Measurements from ENCODE around the gene PHOSPHO2. TPM values are rescaled to one million over a fixed set of nuclear protein-coding genes. Genes with fewer than 3 reads are reported as not detected.

The PHOSPHO2 gene
- total and polyA plus RNA-seq, 10 of the 15 experiments (the other 5 are each of a cell fraction or from before 2014, with no cell fraction given), result 2.7 to 7.6 (median 4.2) TPM

DNA sequence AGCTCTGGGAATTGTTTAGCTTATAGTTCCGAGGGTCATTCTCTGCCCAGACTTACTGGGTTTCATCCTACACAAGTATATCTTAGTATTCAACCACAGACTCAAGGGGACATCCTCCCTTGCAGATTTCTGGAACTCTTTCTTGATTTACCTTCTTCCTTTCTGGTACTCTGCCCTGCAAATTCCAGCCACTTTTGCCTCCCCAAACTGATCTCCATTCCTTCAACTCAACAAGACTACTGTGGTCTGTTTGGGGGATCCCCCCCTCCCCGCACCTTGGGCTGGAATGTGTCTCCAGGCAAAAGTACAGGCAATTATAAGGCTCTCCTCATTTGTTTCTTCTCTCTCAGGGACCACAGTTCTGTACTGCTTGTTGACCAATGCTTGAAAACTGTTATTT, 13.4 kb downstream of the PHOSPHO2 start (continued):
- TF ChIP-seq CEBPB (IDR thresholded peaks at IDR 0.05; ENCODE audit: borderline replicate concordance in 1 of 2, low read depth in 2 of 2, low read length in 2 of 2) (no peak), NKRF (conservative IDR thresholded peaks at IDR 0.05) (no peak), FOXM1 (IDR thresholded peaks at IDR 0.05; ENCODE audit: low read depth, low read length) (no peak)

DNA sequence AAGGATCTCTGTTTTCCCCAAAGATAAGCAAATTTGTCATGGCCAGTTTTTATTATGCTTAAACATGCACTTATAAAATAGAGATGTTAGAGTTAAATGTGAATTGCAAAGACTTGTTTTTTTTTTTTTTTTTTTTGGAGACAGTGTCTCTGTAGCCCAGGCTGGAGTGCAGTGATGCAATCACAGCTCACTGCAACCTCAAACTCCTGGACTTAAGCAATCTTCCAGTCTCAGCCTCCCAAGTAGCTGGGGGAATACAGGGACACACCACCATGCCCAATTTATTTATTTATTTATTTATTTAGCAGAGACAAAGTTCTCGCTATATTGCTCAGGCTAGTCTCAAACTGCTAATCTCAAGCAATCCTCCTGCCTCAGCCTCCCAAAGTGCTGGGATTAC, 15.1 kb downstream of the PHOSPHO2 start:
- ChIA-PET CTCF (no interaction called here), SMC1A (ENCODE audit: uncharacterized antibody, unreplicated experiment) (no interaction called here), RAD21 (ENCODE audit: unreplicated experiment) (no interaction called here), POLR2A (no interaction called here)
- BruUV-seq (replicated peaks), result no TSS peak
- ATAC-seq (no peak), FAIRE-seq (no peak), DNase-seq (ENCODE audit: low read depth, low spot score) (no peak)
- H3K4me2 ChIP-seq (ENCODE audit: control insufficient read depth, insufficient read depth), result no peak overlapping the region
- H3K27me3 ChIP-seq (replicated peaks in 1 of 2; ENCODE audit: control insufficient read depth in 2 of 2, insufficient read depth in 2 of 2, low read length in 1 of 2), result no peaks in the 10 kb centered on the region
- no peak overlapping the region for H3K27ac ChIP-seq (ENCODE audit: control insufficient read depth, insufficient read depth)
- H3K9me3 ChIP-seq (replicated peaks; ENCODE audit: control insufficient read depth, insufficient read depth, low read length), result no peaks in the 10 kb centered on the region
- H3K4me3 ChIP-seq, result no peak overlapping the region
- in situ Hi-C loops (cut with MboI), result no loop called here
- H3K9ac ChIP-seq (ENCODE audit: control insufficient read depth, insufficient read depth, low read length), result no peak overlapping the region
- 100% methylated on average over 1 of the region's 1 CpG for WGBS (ENCODE audit: insufficient coverage, insufficient replicate concordance, low lambda C conversion rate, missing lambda C conversion rate)
- no peak overlapping the region for H2AFZ ChIP-seq (ENCODE audit: control insufficient read depth, low read depth, low read length)
- H3K4me1 ChIP-seq (ENCODE audit: control insufficient read depth, insufficient read depth, low read length), result no peaks in the 10 kb centered on the region
- H4K20me1 ChIP-seq (ENCODE audit: control insufficient read depth, insufficient read depth), result no peaks in the 10 kb centered on the region
- H3K79me2 ChIP-seq (ENCODE audit: control insufficient read depth, insufficient read depth, low read length), result no peaks in the 10 kb centered on the region
- intact Hi-C loops (cut with micrococcal nuclease; ENCODE audit: unreplicated experiment), result no loop called here
- no peaks in the 10 kb centered on the region for H3K36me3 ChIP-seq (ENCODE audit: control insufficient read depth in 2 of 2, insufficient read depth in 2 of 2, low read length in 1 of 2)
- TF ChIP-seq STAT3 (IDR thresholded peaks at IDR 0.05; ENCODE audit: low read depth, low read length) (no peak), YY1 (IDR thresholded peaks at IDR 0.05; ENCODE audit: low read depth, low read length) (no peak), ELK1 (IDR thresholded peaks at IDR 0.05; ENCODE audit: low read depth, low read length) (no peak), FOXK2 (IDR thresholded peaks at IDR 0.05) (no peak), PAX8 (IDR thresholded peaks at IDR 0.05) (no peak), MEF2B (IDR thresholded peaks at IDR 0.05; ENCODE audit: partially characterized antibody, poor library complexity, severe bottlenecking) (no peak), E2F4 (IDR thresholded peaks at IDR 0.05; ENCODE audit: low read depth, low read length) (no peak), RFX5 (IDR thresholded peaks at IDR 0.05; ENCODE audit: low read depth, low read length) (no peak), ZZZ3 (IDR thresholded peaks at IDR 0.05; ENCODE audit: control insufficient read depth, insufficient read length, low read depth) (no peak), TARDBP (IDR thresholded peaks at IDR 0.05; ENCODE audit: borderline replicate concordance) (no peak), NR2C2 (IDR thresholded peaks at IDR 0.05; ENCODE audit: borderline replicate concordance, control insufficient read depth, insufficient read length, low read depth) (no peak), TCF3 (IDR thresholded peaks at IDR 0.05; ENCODE audit: borderline replicate concordance, insufficient read depth, low read depth, low read length) (no peak), ZNF24 (IDR thresholded peaks at IDR 0.05) (no peak), ZBED1 (IDR thresholded peaks at IDR 0.05; ENCODE audit: borderline replicate concordance) (no peak)
- TF ChIP-seq, protein P1, sequence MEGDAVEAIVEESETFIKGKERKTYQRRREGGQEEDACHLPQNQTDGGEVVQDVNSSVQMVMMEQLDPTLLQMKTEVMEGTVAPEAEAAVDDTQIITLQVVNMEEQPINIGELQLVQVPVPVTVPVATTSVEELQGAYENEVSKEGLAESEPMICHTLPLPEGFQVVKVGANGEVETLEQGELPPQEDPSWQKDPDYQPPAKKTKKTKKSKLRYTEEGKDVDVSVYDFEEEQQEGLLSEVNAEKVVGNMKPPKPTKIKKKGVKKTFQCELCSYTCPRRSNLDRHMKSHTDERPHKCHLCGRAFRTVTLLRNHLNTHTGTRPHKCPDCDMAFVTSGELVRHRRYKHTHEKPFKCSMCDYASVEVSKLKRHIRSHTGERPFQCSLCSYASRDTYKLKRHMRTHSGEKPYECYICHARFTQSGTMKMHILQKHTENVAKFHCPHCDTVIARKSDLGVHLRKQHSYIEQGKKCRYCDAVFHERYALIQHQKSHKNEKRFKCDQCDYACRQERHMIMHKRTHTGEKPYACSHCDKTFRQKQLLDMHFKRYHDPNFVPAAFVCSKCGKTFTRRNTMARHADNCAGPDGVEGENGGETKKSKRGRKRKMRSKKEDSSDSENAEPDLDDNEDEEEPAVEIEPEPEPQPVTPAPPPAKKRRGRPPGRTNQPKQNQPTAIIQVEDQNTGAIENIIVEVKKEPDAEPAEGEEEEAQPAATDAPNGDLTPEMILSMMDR (IDR thresholded peaks at IDR 0.05 in 2 of 3, conservative IDR thresholded peaks at IDR 0.05 in 1 of 3; ENCODE audit: control insufficient read depth in 2 of 3, extremely low read depth in 1 of 3, insufficient read depth in 1 of 3, low read depth in 3 of 3, low read length in 3 of 3), result no peak
